ENCODE data around the gene RPS27A.
"Not testable (repeated sequence)": the region's sequence is repeated elsewhere in the genome, so short reads cannot be mapped to it uniquely, and the experiment has no call there.

Gene RPS27A

GRCh38 chr2:55232084-55232862 lies at the start of gene RPS27A, which contains the start of gene CLHC1:
TSS of gene RPS27A (plus strand) at chr2:55232688. CDS start at chr2:55232825, 137 bp downstream.
TSS of gene CLHC1 (minus strand) at chr2:55232293. CDS start at chr2:55222411, 9,882 bp downstream.
- DNase-seq = peak; percentile 96

GRCh38 chr2:55186837-55187236 lies 45.7 kb upstream of the RPS27A start:
- DNase-seq = not testable (repeated sequence)

- not testable (repeated sequence) for DNase-seq
Measured at GRCh38 chr2:55191888-55192287, 40.6 kb upstream of the RPS27A start.

- DNase-seq = no peak
Measured at GRCh38 chr2:55196526-55196925, 36.0 kb upstream of the RPS27A start.

GRCh38 chr2:55200416-55200815 lies 32.1 kb upstream of the RPS27A start:
- DNase-seq = no peak

- no peak for DNase-seq
Measured at GRCh38 chr2:55204536-55204935, 28.0 kb upstream of the RPS27A start.

- DNase-seq = no peak
Measured at GRCh38 chr2:55204950-55205349, 27.5 kb upstream of the RPS27A start.

- DNase-seq = no peak
Measured at GRCh38 chr2:55213822-55214221, 18.7 kb upstream of the RPS27A start.

GRCh38 chr2:55223958-55224760 lies 8.3 kb upstream of the RPS27A start:
- DNase-seq = no peak

GRCh38 chr2:55224761-55225261 lies 7.7 kb upstream of the RPS27A start:
- no peak for DNase-seq

- DNase-seq = no peak
Measured at GRCh38 chr2:55225481-55226020, 6.9 kb upstream of the RPS27A start.

GRCh38 chr2:55227437-55228225 lies 4.9 kb upstream of the RPS27A start:
- not testable (repeated sequence) for DNase-seq

- no peak for DNase-seq
Measured at GRCh38 chr2:55228226-55228563, 4.3 kb upstream of the RPS27A start.

GRCh38 chr2:55229221-55229620 lies 3.3 kb upstream of the RPS27A start:
- DNase-seq = no peak

GRCh38 chr2:55230551-55230950 lies 1.9 kb upstream of the RPS27A start:
- no peak for DNase-seq

GRCh38 chr2:55231546-55232083 lies 873 bp upstream of the RPS27A start:
- peak; percentile 23 for DNase-seq

- DNase-seq = peak; percentile 19
Measured at GRCh38 chr2:55232863-55233657, 572 bp downstream of the RPS27A start.

GRCh38 chr2:55233658-55233940 lies 1.1 kb downstream of the RPS27A start:
- no peak for DNase-seq

GRCh38 chr2:55235724-55236538 lies 3.4 kb downstream of the RPS27A start:
- no peak for DNase-seq

- no peak for DNase-seq
Measured at GRCh38 chr2:55236992-55237543, 4.6 kb downstream of the RPS27A start.

Measured in NCI-H146 (cell line).